ENCODE measurements around the gene SRA1. TPM values are rescaled to one million over a fixed set of nuclear protein-coding genes. Genes with fewer than 3 reads are reported as not detected.

Gene SRA1
- total RNA-seq, 1 experiment from 2014 or later, result 52.0 TPM

DNA sequence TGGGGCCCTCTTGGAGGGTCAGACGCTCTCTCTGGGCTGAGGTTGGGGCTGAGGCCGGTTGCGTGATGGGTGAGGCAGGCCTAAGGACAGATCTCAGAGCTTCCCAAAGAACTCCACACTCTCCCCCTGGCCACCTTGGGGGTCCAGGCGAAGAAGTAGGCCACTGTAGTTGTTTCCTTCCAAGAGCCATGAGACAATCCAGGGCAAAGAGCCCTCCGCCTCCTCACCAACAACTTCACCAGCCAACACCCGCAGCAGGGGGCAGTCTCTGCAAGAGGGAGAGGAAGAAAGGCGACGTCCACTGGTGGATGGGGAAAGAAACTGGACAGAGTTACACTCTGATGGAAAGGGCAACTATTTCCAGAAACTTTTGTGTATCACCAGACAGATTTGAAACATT is 18.0 kb upstream of the SRA1 start:
- ChIA-PET POLR2A (no interaction called here), CTCF (no interaction called here)
- Histone ChIP-seq H3K27me3 (ENCODE audit: control insufficient read depth, insufficient read depth, low read length) (no peaks in the 10 kb centered on the region), H3K4me1 (ENCODE audit: control insufficient read depth, insufficient read depth, low read length) (no peaks in the 10 kb centered on the region), H3K9me3 (ENCODE audit: control insufficient read depth, insufficient read depth, low read depth, low read length) (no peaks in the 10 kb centered on the region), H3K4me3 (ENCODE audit: low read depth in 2 of 2, low read length in 2 of 2) (no peak overlapping the region), H3K36me3 (ENCODE audit: control insufficient read depth, insufficient read depth, low read length) (no peaks in the 10 kb centered on the region), H3K27ac (ENCODE audit: low read length) (no peak overlapping the region)
- ATAC-seq, result peak; percentile 79
- no peak for TF ChIP-seq SIN3A (IDR thresholded peaks at IDR 0.05; ENCODE audit: borderline replicate concordance, insufficient read depth, low read depth, low read length)
- TF ChIP-seq, protein P1, sequence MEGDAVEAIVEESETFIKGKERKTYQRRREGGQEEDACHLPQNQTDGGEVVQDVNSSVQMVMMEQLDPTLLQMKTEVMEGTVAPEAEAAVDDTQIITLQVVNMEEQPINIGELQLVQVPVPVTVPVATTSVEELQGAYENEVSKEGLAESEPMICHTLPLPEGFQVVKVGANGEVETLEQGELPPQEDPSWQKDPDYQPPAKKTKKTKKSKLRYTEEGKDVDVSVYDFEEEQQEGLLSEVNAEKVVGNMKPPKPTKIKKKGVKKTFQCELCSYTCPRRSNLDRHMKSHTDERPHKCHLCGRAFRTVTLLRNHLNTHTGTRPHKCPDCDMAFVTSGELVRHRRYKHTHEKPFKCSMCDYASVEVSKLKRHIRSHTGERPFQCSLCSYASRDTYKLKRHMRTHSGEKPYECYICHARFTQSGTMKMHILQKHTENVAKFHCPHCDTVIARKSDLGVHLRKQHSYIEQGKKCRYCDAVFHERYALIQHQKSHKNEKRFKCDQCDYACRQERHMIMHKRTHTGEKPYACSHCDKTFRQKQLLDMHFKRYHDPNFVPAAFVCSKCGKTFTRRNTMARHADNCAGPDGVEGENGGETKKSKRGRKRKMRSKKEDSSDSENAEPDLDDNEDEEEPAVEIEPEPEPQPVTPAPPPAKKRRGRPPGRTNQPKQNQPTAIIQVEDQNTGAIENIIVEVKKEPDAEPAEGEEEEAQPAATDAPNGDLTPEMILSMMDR (IDR thresholded peaks at IDR 0.05), result peak; percentile 68
- intact Hi-C loops (cut with micrococcal nuclease; ENCODE audit: unreplicated experiment) (loop anchor here (5.0 to 10.0 kb wide), 2 partner anchors 62 to 139 kb away; partner anchors contain the start of gene TMCO6), in situ Hi-C loops (cut with HindIII; ENCODE audit: low pct_unique_long_range_greater_than_20kb, low sequenced_read_pairs) (no loop called here)
- no TSS peak for BruUV-seq (replicated peaks)
- no peak for DNase-seq (ENCODE audit: low read depth, low spot score)

DNA sequence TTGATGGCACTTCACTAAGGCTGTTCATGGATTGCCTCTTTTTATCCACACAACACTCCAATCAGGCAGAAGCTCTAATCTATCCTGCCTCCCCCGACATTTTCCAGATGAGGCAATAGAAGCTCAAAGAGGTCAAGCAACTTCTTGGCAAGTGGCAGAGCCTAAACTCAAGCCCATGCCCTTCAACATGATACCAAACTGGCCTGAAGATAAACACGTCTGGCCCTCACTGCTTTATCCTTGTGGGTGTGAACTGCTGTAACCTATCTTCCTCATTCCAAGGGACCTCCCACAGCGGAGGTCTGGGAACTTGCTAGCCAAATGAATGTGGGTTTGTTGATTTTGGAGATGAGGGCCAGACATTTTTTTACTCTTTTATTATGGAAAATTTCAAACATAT is 16.9 kb upstream of the SRA1 start:
- ChIA-PET POLR2A (interaction anchor here (0.5 to 0.6 kb wide), 2 partner anchors 98 to 396 kb away, joined by 3 to 4 read pairs; no protein-coding TSS in a partner anchor), CTCF (no interaction called here)
- TF ChIP-seq, protein P1 (IDR thresholded peaks at IDR 0.05), result no peak
- TF ChIP-seq SIN3A (IDR thresholded peaks at IDR 0.05; ENCODE audit: borderline replicate concordance, insufficient read depth, low read depth, low read length), result no peak
- no peak for TF ChIP-seq TCF7L2 (IDR thresholded peaks at IDR 0.05; ENCODE audit: low read depth, low read length)
- TF ChIP-seq, protein P2, sequence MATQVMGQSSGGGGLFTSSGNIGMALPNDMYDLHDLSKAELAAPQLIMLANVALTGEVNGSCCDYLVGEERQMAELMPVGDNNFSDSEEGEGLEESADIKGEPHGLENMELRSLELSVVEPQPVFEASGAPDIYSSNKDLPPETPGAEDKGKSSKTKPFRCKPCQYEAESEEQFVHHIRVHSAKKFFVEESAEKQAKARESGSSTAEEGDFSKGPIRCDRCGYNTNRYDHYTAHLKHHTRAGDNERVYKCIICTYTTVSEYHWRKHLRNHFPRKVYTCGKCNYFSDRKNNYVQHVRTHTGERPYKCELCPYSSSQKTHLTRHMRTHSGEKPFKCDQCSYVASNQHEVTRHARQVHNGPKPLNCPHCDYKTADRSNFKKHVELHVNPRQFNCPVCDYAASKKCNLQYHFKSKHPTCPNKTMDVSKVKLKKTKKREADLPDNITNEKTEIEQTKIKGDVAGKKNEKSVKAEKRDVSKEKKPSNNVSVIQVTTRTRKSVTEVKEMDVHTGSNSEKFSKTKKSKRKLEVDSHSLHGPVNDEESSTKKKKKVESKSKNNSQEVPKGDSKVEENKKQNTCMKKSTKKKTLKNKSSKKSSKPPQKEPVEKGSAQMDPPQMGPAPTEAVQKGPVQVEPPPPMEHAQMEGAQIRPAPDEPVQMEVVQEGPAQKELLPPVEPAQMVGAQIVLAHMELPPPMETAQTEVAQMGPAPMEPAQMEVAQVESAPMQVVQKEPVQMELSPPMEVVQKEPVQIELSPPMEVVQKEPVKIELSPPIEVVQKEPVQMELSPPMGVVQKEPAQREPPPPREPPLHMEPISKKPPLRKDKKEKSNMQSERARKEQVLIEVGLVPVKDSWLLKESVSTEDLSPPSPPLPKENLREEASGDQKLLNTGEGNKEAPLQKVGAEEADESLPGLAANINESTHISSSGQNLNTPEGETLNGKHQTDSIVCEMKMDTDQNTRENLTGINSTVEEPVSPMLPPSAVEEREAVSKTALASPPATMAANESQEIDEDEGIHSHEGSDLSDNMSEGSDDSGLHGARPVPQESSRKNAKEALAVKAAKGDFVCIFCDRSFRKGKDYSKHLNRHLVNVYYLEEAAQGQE (IDR thresholded peaks at IDR 0.05; ENCODE audit: insufficient read depth in 1 of 2, low read depth in 2 of 2, low read length in 1 of 2), result no peak
- no peak for TF ChIP-seq POLR2AphosphoS5 (IDR thresholded peaks at IDR 0.05; ENCODE audit: low read depth, low read length)
- Histone ChIP-seq H3K36me3 (ENCODE audit: control insufficient read depth, insufficient read depth, low read length) (no peaks in the 10 kb centered on the region), H3K27ac (ENCODE audit: low read length) (no peak overlapping the region), H3K4me1 (ENCODE audit: control insufficient read depth, insufficient read depth, low read length) (no peaks in the 10 kb centered on the region), H3K27me3 (ENCODE audit: control insufficient read depth, insufficient read depth, low read length) (no peaks in the 10 kb centered on the region), H3K9me3 (ENCODE audit: control insufficient read depth, insufficient read depth, low read depth, low read length) (no peaks in the 10 kb centered on the region), H3K4me3 (ENCODE audit: low read depth in 2 of 2, low read length in 2 of 2) (no peak overlapping the region)
- DNase-seq (ENCODE audit: low read depth, low spot score), result no peak
- no peak for ATAC-seq
- intact Hi-C loops (cut with micrococcal nuclease; ENCODE audit: unreplicated experiment), result loop anchor here (10.0 kb wide), 1 partner anchor 141 kb away; no protein-coding TSS in a partner anchor
- BruUV-seq (replicated peaks), result no TSS peak
- in situ Hi-C loops (cut with HindIII; ENCODE audit: low pct_unique_long_range_greater_than_20kb, low sequenced_read_pairs), result no loop called here

All from Panc1 (cell line).